RWPE1 (cell line): ENCODE data around the gene ZC2HC1C.

Experiments
- CTCF ChIA-PET: fragments of 350-600 bp; sonication (Branson Sonifier 250); formaldehyde crosslinking; extraction: SDS; loops from one replicate; lab custom pipeline; 2021; lab: Yijun Ruan, JAX
- POLR2A ChIA-PET: fragments of 400-600 bp; formaldehyde crosslinking; extraction: SDS; loops from one replicate; lab custom pipeline; 2020; ENCODE audit warnings: antibody characterized with exemption; ENCODE audit not compliant: low non-redundant PET; lab: Yijun Ruan, JAX
- DNase-seq: peaks from one replicate; pipeline ENCODE4 v3.0.0; 2012; ENCODE audit warnings: low spot score
- H3K27ac ChIP-seq: fragments of 450-650 bp; 2 replicates; pipeline ENCODE4 v1.5.1; 2017
- TF ChIP-seq, protein P1 (sequence below): fragments of 450-650 bp; conservative IDR thresholded peaks from 2 replicates; pipeline ENCODE4 v1.5.1; 2017; ENCODE audit warnings: low read depth, mild to moderate bottlenecking

Gene ZC2HC1C

DNA sequence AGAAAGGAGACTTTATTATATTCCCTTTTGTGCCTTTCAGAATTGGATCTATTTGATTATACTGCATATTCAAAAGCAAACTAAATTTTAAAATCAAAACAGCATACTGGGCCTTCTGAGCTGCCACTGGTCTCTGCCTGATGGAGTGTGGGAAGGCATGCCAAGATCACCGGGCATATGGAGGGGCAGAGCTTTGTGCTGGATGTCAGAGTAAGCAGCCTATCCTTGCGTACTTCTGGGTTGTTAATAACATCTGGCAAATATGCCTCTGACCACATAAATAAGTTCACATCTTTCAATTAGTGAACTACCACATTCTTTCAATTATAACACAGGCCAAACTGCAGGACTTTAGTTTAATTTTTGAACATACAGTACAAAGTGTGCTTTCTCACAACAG, 36.5 kb upstream of the ZC2HC1C start:
- TF ChIP-seq, protein P1, sequence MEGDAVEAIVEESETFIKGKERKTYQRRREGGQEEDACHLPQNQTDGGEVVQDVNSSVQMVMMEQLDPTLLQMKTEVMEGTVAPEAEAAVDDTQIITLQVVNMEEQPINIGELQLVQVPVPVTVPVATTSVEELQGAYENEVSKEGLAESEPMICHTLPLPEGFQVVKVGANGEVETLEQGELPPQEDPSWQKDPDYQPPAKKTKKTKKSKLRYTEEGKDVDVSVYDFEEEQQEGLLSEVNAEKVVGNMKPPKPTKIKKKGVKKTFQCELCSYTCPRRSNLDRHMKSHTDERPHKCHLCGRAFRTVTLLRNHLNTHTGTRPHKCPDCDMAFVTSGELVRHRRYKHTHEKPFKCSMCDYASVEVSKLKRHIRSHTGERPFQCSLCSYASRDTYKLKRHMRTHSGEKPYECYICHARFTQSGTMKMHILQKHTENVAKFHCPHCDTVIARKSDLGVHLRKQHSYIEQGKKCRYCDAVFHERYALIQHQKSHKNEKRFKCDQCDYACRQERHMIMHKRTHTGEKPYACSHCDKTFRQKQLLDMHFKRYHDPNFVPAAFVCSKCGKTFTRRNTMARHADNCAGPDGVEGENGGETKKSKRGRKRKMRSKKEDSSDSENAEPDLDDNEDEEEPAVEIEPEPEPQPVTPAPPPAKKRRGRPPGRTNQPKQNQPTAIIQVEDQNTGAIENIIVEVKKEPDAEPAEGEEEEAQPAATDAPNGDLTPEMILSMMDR: no peak
- POLR2A ChIA-PET: no interaction called here
- H3K27ac ChIP-seq: no peak overlapping the region
- no peak for DNase-seq
- CTCF ChIA-PET: interaction anchor here (0.6 kb wide), 1 partner anchor 55 kb away, joined by 3 read pairs; no protein-coding TSS in a partner anchor

DNA sequence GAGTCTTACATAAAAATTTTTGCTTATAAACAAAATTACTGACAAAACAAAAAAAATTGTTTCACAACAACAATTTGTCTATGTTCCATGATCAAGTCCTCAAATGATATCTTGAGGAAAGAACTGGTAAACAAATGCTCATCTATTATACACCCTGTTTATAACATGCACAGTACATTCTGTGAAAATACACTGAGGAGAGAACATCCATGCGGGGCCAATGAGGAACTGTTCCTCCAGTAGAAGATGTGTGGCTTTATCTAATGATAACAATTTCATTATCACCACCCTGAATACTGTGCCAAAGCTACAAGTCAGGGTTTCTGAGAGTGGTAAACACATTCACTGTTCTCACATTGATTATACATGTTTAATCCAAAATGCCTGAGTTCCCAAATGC, 28.9 kb upstream of the ZC2HC1C start:
- TF ChIP-seq, protein P1: no peak

DNA sequence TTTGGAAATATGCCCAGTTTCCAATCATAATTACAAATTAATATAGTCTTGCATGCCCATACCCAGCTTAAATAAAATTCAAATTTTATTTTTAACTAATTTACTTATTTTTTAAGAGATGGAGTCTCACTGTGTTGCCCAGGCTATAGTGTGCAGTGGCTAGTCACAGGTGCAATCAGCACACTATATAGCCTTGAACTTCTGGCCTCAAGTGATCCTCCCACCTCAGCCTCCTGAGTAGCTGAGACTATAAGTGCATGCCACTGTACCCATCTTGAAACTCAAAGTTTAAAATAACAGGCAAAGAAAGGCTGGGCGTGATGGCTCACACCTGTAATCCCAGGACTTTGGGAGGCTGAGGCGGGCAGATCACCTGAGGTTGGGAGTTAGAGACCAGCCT, 28.5 kb upstream of the ZC2HC1C start:
- no peak for DNase-seq
- TF ChIP-seq, protein P1: no peak
- ChIA-PET CTCF (interaction anchor here (0.6 kb wide), 1 partner anchor 52 kb away, joined by 3 read pairs; no protein-coding TSS in a partner anchor), POLR2A (no interaction called here)
- H3K27ac ChIP-seq: 0 out of 2 replicates have a peak overlapping the region, but pooled peaks have one; percentile 22

More for the DNA sequence above, 28.9 kb upstream of the ZC2HC1C start:
- no peak overlapping the region for H3K27ac ChIP-seq
- DNase-seq: no peak
- CTCF ChIA-PET: interaction anchor here (0.6 kb wide), 1 partner anchor 51 kb away, joined by 3 read pairs; no protein-coding TSS in a partner anchor
- POLR2A ChIA-PET: no interaction called here

DNA sequence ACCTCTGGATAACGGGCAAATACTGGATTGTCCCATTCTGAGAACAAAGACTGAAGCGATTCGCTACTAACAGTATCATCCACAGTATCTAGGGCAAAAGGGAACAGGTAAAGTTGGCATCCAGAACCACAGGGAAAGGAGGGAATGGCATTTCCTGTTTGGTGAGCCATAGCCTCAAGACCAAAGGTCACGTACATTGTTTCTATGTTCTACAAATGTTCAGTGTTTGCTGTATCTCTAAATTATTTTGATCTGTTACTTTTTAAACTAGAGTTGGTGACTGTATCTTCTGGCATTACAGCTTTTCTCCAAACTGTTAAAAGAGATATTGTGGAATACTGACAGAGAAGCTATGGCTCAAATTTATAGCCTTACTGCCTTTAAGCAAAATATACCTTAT, 27.8 kb upstream of the ZC2HC1C start:
- no peak overlapping the region for H3K27ac ChIP-seq
- POLR2A ChIA-PET: no interaction called here
- TF ChIP-seq, protein P1: no peak
- CTCF ChIA-PET: interaction anchor here (0.7 kb wide), 1 partner anchor 134 kb away, joined by 3 read pairs; no protein-coding TSS in a partner anchor
- peak; percentile 27 for DNase-seq

DNA sequence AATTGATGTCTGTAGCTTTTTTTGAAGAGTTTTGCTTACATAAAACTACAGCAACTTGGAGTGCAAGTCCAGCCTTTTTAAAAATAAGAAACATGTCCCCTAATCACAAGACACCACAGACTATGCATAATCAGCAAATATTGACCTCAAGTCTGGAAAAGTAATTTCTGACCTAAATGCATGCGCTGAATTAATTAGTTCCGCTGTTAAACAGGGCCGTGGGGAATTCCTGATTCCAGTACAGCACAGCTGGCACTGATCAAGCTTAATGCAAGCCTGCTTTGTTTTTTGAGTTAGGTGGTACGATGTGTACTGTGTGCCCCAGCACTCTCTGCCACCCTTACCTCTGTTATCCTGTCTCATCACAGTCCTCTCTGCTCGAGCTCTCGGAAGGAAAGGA, 27.4 kb upstream of the ZC2HC1C start:
- DNase-seq: no peak
- no peak overlapping the region for H3K27ac ChIP-seq
- TF ChIP-seq, protein P1: no peak
- POLR2A ChIA-PET: no interaction called here
- CTCF ChIA-PET: interaction anchor here (0.7 kb wide), 1 partner anchor 134 kb away, joined by 3 read pairs; no protein-coding TSS in a partner anchor

DNA sequence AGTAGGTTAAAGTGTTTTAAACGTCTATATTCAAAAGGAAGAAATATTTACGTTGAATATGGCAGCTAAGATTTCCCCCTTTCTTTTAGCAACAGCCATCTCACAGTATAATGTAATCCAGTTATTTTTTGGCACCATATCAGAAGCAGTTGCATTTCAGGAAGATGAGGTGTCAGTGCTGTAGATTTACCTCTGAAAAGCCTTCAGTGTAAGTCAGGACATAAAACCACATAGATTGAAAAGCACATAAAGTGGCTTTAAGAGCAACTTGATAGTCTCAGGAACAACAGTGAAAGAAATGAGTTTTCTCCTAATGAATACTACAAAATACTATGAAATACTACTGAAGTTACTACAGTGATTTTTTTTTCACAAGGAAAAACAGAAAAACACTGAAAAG, 25.1 kb upstream of the ZC2HC1C start:
- CTCF ChIA-PET: interaction anchor here (0.6 kb wide), 2 partner anchors 340 to 836 kb away, joined by 3 to 4 read pairs; no protein-coding TSS in a partner anchor
- peak; percentile 49 for DNase-seq

More for the DNA sequence above, 25.1 kb upstream of the ZC2HC1C start:
- H3K27ac ChIP-seq: no peak overlapping the region
- TF ChIP-seq, protein P1: no peak
- POLR2A ChIA-PET: no interaction called here
